GM19035 (cell line): ENCODE results near the gene FANCG.

Source experiments
- ATAC-seq: cut with Tn5 transposase; IDR thresholded peaks from one replicate; pipeline ENCODE4 v1.9.1; 2021; ENCODE audit not compliant: unreplicated experiment

The FANCG gene

DNA sequence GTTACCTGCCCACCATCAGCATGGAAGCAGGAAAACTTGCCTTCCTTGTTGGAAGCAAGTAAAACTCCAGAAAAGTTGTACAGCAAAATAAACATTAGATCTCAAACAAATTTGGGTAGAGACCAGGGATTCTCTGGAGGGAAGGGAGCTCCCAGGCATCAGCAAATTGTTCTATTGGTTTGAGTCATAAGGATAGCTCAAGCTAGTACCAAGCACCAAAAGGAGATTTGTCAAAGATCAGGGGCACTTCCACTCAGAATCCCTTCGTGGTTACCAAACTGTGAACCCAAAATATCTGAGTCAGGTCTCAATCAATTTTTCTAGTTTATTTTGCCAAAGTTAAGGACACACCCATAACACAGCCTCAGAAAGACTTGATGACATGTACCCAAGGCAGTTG lies 52.4 kb downstream of the FANCG start:
- ATAC-seq, result no peak

DNA sequence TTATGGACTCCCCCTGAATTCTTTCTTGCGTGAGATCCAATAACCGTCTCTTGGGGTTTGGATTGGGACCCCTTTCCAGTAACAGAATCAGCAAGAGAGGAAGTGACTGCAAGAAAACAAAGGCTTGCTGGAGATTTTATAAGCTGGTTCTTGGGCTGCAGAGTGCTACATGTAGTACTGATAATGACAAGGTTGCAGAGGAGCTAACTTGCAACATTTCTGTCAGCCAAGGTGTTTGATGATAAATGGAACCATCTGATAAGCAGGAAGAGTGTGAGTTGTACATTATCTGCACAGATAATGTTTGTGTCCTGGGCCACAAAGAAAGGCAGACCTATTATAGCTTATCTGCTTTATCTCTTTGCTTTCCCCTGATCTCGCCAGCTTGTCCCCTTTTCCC lies 53.1 kb downstream of the FANCG start:
- ATAC-seq, result no peak
